ENCODE data around the gene LCN12.
"Not testable (repeated sequence)": the region's sequence is repeated elsewhere in the genome, so short reads cannot be mapped to it uniquely, and the experiment has no call there.

DNA sequence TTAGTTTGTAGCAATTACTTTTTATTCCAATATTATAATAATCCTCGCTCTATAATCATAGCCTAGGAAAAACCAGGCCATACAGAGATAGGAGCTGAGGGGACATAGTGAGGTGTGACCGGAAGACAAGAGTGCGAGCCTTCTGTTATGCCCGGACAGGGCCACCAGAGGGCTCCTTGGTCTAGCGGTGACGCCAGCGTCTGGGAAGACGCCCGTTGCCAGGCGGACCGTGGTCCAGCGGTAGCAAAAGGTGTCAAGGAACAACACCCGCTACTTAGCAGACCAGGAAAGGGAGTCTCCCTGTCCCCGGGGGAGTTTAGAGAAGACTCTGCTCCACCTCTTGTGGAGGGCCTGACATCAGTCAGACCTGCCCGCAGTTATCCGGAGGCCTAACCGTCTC is 52.2 kb downstream of the LCN12 start:
- TF ChIP-seq GABPA (IDR thresholded peaks at IDR 0.05; ENCODE audit: low read depth); SPI1 (IDR thresholded peaks at IDR 0.05; ENCODE audit: borderline replicate concordance, low read depth): not testable (repeated sequence)
- TF ChIP-seq, protein P1, sequence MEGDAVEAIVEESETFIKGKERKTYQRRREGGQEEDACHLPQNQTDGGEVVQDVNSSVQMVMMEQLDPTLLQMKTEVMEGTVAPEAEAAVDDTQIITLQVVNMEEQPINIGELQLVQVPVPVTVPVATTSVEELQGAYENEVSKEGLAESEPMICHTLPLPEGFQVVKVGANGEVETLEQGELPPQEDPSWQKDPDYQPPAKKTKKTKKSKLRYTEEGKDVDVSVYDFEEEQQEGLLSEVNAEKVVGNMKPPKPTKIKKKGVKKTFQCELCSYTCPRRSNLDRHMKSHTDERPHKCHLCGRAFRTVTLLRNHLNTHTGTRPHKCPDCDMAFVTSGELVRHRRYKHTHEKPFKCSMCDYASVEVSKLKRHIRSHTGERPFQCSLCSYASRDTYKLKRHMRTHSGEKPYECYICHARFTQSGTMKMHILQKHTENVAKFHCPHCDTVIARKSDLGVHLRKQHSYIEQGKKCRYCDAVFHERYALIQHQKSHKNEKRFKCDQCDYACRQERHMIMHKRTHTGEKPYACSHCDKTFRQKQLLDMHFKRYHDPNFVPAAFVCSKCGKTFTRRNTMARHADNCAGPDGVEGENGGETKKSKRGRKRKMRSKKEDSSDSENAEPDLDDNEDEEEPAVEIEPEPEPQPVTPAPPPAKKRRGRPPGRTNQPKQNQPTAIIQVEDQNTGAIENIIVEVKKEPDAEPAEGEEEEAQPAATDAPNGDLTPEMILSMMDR (IDR thresholded peaks at IDR 0.05; ENCODE audit: insufficient read depth, low read length): not testable (repeated sequence)

All from HL-60 (cell line).